Nephron (organoid): Measurements from ENCODE around the gene C19orf12.

Experiments
- H3K27ac Mint-ChIP-seq, 3 experiments: 2 replicates each; pipeline ENCODE4 v1.8.0; 2020; ENCODE audit warnings: mixed read lengths in 3 of 3, mild to moderate bottlenecking in 2 of 3, moderate library complexity in 1 of 3
- H3K27me3 Mint-ChIP-seq: 2 replicates; pipeline ENCODE4 v1.8.0; 2021; ENCODE audit warnings: low read depth, mild to moderate bottlenecking, moderate library complexity, mixed read lengths
- H3K36me3 Mint-ChIP-seq: 2 replicates; pipeline ENCODE4 v1.8.0; 2020; ENCODE audit warnings: low read depth, mixed read lengths
- H3K4me1 Mint-ChIP-seq: 2 replicates; pipeline ENCODE4 v1.8.0; 2020; ENCODE audit warnings: mixed read lengths
- H3K4me3 Mint-ChIP-seq, 3 experiments: 2 replicates each; pipeline ENCODE4 v1.8.0; 2020; ENCODE audit warnings: mild to moderate bottlenecking in 3 of 3, mixed read lengths in 3 of 3, moderate library complexity in 2 of 3
- H3K9me3 Mint-ChIP-seq: 2 replicates; pipeline ENCODE4 v1.8.0; 2020; ENCODE audit warnings: mixed read lengths
- TF ChIP-seq, protein P1 (sequence below), 3 experiments: fragments of 200-600 bp; sonication (generic); IDR thresholded peaks; one replicate each; pipeline ENCODE4 v1.5.0; 2021; ENCODE audit warnings: antibody characterized with exemption in 3 of 3; ENCODE audit not compliant: unreplicated experiment in 3 of 3

Gene C19orf12

DNA sequence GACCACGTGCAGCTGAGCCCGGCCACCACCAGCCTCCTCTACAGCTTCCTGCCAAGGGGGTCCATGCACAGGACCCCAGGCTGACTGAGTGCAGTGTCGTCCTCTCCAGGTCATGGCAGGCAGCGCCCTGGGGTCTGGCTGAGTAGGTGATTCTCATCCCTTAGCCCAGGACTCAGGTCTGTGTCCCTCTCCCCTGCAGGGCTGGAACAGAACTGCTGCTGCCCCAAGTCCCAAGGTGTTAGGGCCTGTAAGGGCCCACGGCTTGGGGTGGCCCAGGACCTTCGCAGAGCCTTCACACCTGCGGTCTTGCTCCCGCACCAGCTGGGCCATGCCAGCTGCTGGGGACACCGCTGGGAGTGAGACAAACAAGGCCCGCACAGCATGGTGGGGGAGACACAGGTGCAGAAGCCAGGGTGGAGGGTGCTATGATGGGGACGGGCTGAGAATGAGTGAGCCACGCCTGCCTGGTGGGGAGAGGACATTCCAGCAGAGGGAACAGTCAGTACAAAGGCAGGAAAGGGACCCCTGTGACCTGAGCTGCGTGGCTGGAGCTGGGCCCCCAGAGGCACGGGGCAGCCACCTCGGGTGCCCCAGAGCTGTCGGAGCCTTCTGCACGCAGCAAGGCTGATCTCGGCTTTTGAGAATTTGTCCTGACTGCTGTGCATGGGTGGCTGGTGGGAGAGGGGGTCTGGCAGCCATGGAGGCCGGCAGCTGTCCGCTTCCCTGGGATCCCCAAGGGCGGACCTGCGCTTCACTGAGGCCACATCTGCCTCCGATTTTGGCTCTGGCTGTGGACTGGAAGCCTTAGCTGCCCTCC lies 37.9 kb downstream of the C19orf12 start:
- TF ChIP-seq, protein P1, sequence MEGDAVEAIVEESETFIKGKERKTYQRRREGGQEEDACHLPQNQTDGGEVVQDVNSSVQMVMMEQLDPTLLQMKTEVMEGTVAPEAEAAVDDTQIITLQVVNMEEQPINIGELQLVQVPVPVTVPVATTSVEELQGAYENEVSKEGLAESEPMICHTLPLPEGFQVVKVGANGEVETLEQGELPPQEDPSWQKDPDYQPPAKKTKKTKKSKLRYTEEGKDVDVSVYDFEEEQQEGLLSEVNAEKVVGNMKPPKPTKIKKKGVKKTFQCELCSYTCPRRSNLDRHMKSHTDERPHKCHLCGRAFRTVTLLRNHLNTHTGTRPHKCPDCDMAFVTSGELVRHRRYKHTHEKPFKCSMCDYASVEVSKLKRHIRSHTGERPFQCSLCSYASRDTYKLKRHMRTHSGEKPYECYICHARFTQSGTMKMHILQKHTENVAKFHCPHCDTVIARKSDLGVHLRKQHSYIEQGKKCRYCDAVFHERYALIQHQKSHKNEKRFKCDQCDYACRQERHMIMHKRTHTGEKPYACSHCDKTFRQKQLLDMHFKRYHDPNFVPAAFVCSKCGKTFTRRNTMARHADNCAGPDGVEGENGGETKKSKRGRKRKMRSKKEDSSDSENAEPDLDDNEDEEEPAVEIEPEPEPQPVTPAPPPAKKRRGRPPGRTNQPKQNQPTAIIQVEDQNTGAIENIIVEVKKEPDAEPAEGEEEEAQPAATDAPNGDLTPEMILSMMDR (IDR thresholded peaks at IDR 0.05; ENCODE audit: unreplicated experiment in 3 of 3), result no peak
- peaks cover 5% of the 10 kb centered on the region for H3K27me3 Mint-ChIP-seq
- H3K27ac Mint-ChIP-seq, result no peak overlapping the region
- no peaks in the 10 kb centered on the region for H3K9me3 Mint-ChIP-seq
- H3K36me3 Mint-ChIP-seq, result no peaks in the 10 kb centered on the region
- no peak overlapping the region for H3K4me3 Mint-ChIP-seq
- no peaks in the 10 kb centered on the region for H3K4me1 Mint-ChIP-seq

- TF ChIP-seq, protein P1 (IDR thresholded peaks at IDR 0.05; ENCODE audit: unreplicated experiment in 3 of 3), result no peak
- Mint-ChIP-seq H3K36me3 (no peaks in the 10 kb centered on the region), H3K4me1 (no peaks in the 10 kb centered on the region), H3K4me3 (no peak overlapping the region), H3K27ac (no peak overlapping the region), H3K9me3 (no peaks in the 10 kb centered on the region), H3K27me3 (peaks cover 8% of the 10 kb centered on the region)
These were observed 38.5 kb downstream of the C19orf12 start for GRCh38 chr19:29676586-29676985.

DNA sequence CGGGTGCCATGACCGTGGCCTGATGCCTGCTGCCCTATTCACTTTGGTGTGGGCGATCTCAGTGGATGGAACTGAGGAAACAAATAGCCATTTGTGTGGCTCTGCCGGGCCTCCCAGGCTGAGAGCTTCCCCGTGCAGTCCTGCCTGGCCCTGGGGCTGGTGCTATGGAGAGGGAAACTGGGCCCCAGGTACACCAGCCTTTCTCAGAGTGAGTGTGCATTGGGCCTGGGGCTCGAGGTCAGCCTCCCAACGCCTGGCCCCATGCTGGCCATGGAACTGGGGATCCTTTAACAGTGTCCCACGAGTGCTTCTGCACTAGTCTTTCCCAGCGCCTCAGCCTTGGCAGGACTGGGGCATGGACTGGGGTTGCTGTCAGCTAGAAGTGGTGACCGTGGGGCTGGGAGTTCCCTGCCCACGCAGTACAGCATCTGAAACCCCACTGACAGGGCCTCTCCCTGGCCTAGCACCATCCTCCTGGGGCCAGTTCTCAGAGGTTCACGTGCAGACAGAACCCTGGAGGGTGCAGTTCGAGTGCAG lies 39.3 kb downstream of the C19orf12 start:
- peaks cover 6% of the 10 kb centered on the region for H3K4me1 Mint-ChIP-seq
- H3K27me3 Mint-ChIP-seq, result peaks cover 8% of the 10 kb centered on the region
- H3K36me3 Mint-ChIP-seq, result no peaks in the 10 kb centered on the region
- H3K27ac Mint-ChIP-seq, result no peak overlapping the region
- TF ChIP-seq, protein P1 (IDR thresholded peaks at IDR 0.05; ENCODE audit: unreplicated experiment in 3 of 3), result no peak
- H3K9me3 Mint-ChIP-seq, result no peaks in the 10 kb centered on the region
- H3K4me3 Mint-ChIP-seq, result no peak overlapping the region

DNA sequence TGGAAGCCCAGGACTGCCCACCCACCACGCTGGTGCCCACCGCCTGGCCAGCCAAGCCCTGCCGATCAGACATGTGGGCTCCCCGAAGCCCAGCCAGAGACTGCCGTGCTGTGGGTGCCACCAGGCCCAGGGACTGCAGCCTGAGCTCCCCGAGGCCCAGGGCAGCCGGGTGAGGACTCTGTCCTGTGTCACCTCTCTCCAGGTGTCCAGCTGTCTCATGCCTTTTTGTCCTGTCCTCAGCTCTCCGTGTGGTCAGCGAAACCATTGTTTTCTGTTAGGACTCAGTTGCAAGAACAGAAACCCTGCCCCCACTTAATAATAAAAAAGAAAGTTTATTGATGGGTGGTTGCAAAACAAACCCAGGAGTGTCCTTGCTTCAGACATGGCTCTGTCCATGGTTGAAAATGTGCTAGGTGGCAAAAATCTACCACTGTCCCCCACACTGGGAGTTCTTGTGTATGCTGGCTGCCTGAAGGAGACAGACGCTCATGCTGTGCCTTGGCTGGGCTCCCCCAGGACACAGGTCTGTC lies 39.9 kb downstream of the C19orf12 start:
- no peaks in the 10 kb centered on the region for H3K9me3 Mint-ChIP-seq
- peaks cover 6% of the 10 kb centered on the region for H3K4me1 Mint-ChIP-seq
- no peaks in the 10 kb centered on the region for H3K36me3 Mint-ChIP-seq
- H3K27ac Mint-ChIP-seq, result no peak overlapping the region
- H3K4me3 Mint-ChIP-seq, result no peak overlapping the region
- TF ChIP-seq, protein P1 (IDR thresholded peaks at IDR 0.05; ENCODE audit: unreplicated experiment in 3 of 3), result no peak
- peaks cover 8% of the 10 kb centered on the region for H3K27me3 Mint-ChIP-seq

- no peak overlapping the region for H3K27ac Mint-ChIP-seq
These were observed 40.5 kb downstream of the C19orf12 start for GRCh38 chr19:29674374-29675119.

More at GRCh38 chr19:29674374-29675119, 40.5 kb downstream of the C19orf12 start:
- H3K4me1 Mint-ChIP-seq, result peaks cover 6% of the 10 kb centered on the region
- no peaks in the 10 kb centered on the region for H3K9me3 Mint-ChIP-seq
- H3K27me3 Mint-ChIP-seq, result peaks cover 8% of the 10 kb centered on the region
- H3K4me3 Mint-ChIP-seq, result no peak overlapping the region
- no peaks in the 10 kb centered on the region for H3K36me3 Mint-ChIP-seq
- TF ChIP-seq, protein P1 (IDR thresholded peaks at IDR 0.05; ENCODE audit: unreplicated experiment in 3 of 3), result no peak
